Ectodermal cell (in vitro differentiated cells): ENCODE results near the gene UNC93A.
"Not testable (repeated sequence)": the region's sequence is repeated elsewhere in the genome, so short reads cannot be mapped to it uniquely, and the experiment has no call there.

Experiments
- H3K27ac ChIP-seq: 2 replicates; pipeline ENCODE4 v1.7.0; 2013; ENCODE audit warnings: mild to moderate bottlenecking, low read depth, low read length; ENCODE audit not compliant: insufficient read depth, poor library complexity, severe bottlenecking
- H3K27me3 ChIP-seq: 2 replicates; pipeline ENCODE4 v1.7.0; 2013; ENCODE audit warnings: mild to moderate bottlenecking, low read length; ENCODE audit not compliant: insufficient read depth, control insufficient read depth, poor library complexity, severe bottlenecking
- H3K36me3 ChIP-seq: one replicate; pipeline ENCODE4 v1.7.0; 2013; ENCODE audit warnings: low read length; ENCODE audit not compliant: control insufficient read depth, insufficient read depth
- H3K4me1 ChIP-seq: one replicate; pipeline ENCODE4 v1.7.0; 2013; ENCODE audit warnings: low read length; ENCODE audit not compliant: control insufficient read depth, insufficient read depth
- H3K4me3 ChIP-seq: 2 replicates; pipeline ENCODE4 v1.7.0; 2013; ENCODE audit warnings: low read depth, low read length, control low read depth; ENCODE audit not compliant: insufficient read depth
- H3K9me3 ChIP-seq: 2 replicates; pipeline ENCODE4 v1.7.0; 2013; ENCODE audit warnings: mild to moderate bottlenecking, low read length, moderate library complexity; ENCODE audit not compliant: control insufficient read depth
- WGBS, 2 experiments: methylation state at CpG; one replicate each; pipeline ENCODE4 v1.1.7; 2013; ENCODE audit warnings: missing lambda C conversion rate in 2 of 2; 5-methylcytosine and 5-hydroxymethylcytosine counted together

Gene UNC93A

GRCh38 chr6:167252271-167252670, 38.8 kb upstream of the UNC93A start:
- peaks cover 4% of the 10 kb centered on the region for H3K4me1 ChIP-seq
- no peaks in the 10 kb centered on the region for H3K27me3 ChIP-seq
- no peak overlapping the region for H3K4me3 ChIP-seq
- no peaks in the 10 kb centered on the region for H3K9me3 ChIP-seq
- 93 to 95% methylated on average over 1 of the region's 1 CpG for WGBS, 2 experiments
- H3K27ac ChIP-seq: no peak overlapping the region
- no peaks in the 10 kb centered on the region for H3K36me3 ChIP-seq

DNA sequence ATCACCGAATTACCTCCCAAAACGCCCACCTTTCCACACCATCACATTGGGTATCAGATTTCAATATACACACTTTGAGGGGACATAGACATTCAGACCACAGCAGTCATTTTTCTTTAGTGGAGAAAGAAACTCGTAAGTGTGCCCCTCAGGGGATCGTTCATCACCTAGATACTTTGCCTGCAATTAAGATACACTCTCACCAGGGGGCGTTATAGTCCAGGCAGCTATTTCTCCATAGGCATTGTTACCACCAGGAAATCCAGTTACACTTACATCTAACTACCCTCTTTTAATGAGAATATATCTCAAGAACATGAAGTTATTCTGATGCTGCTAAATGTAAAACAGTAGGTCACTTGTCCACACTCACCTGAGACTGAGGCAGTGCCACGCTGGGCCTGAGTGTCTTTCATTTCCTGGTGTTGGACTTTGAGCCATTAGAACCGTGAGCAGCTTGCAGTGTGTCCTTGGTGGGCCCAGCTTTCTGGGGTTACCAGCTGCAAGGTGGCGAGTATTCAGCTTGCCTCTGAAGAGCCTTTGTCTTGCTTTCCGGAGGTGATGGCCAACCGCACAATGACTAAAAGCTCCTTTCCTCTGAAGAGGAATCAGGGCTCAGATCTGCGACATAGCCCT, 35.1 kb upstream of the UNC93A start:
- H3K9me3 ChIP-seq: no peaks in the 10 kb centered on the region
- WGBS, 2 experiments: 91 to 95% methylated on average over 11 of the region's 11 CpGs
- no peak overlapping the region for H3K4me3 ChIP-seq
- H3K27ac ChIP-seq: no peak overlapping the region
- no peaks in the 10 kb centered on the region for H3K4me1 ChIP-seq
- no peaks in the 10 kb centered on the region for H3K36me3 ChIP-seq
- H3K27me3 ChIP-seq: no peaks in the 10 kb centered on the region

GRCh38 chr6:167258646-167259045, 32.5 kb upstream of the UNC93A start:
- Histone ChIP-seq H3K27me3 (no peaks in the 10 kb centered on the region), H3K4me1 (no peaks in the 10 kb centered on the region), H3K9me3 (no peaks in the 10 kb centered on the region), H3K27ac (no peak overlapping the region), H3K4me3 (no peak overlapping the region), H3K36me3 (no peaks in the 10 kb centered on the region)
- WGBS, 2 experiments: 94 to 96% methylated on average over 3 of the region's 3 CpGs

DNA sequence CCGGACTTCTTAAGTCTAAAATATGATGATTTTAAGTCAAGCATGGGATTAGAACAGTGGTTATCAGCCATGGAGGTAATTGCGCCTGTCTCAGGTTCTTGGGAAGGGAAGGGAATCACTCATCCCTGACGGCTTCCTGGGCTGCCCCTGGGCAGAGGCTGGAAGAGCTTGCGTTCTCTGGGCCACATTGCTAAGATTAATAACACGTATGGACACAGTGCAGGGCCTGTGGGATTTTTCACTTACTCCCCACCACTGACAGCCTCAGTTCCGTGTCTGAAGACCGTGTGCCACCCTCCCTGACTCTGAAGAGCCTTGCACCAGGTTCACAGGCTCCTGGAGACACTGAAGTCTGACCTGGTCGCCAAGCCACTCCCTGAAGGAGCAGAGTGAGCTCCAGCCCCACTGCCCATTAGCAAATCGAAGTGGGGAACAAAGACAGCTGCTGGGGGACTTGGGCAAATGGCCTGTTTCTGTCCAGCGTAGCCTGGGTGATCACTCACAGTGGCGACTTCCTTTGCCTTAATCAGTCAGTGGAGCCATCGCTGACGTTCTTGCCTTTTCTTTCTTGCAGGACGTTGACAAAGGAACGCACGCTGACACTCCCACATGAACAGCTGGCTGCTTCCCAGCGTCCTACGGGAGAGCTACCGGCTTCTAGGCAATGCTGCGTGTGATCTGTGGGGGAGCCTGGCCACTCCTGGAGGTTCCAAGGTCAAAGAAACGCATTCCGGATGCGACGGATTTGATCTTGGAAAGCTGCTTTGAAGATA, 24.9 kb upstream of the UNC93A start:
- 68 to 76% methylated on average over 8 to 13 of the region's 24 CpGs for WGBS, 2 experiments
- H3K4me3 ChIP-seq, H3K36me3 ChIP-seq, H3K4me1 ChIP-seq, H3K27ac ChIP-seq, H3K9me3 ChIP-seq, H3K27me3 ChIP-seq: not testable (repeated sequence)

DNA sequence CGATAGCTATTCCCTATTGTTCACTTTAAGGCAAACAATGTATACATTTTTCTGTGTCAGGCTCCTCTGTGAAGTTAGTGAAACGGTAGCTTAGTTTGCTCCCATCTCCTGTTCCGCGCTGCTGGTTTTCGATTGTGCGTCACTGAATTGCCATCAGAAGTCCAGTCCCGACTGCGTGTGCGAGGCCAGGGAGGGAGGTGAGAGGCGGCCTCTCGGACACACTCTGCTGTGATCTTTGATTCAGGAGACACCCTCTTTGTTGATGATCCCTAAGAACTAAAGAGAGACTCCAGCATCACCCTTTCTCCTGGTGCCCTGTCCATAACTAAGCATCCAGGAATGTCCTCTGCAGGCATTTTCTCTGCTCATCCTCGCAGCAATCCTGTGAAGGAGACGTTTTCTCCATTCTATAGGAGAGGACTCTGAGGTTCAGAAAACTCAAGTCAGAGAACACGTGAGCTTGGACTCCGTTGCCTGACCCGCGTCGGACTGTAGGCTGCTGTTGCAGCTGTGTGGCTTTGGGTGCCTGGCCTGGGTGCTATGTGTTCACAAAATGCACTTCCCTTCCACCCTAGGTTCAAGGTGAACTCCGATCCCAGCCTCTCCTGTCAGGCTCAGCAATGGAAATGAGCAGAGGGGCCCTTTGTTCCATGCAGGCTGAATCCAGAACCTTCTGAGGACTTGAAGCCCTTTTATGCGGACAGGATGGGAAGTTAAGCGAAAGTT, 24.1 kb upstream of the UNC93A start:
- Histone ChIP-seq H3K4me1 (no peaks in the 10 kb centered on the region), H3K27ac (no peak overlapping the region), H3K4me3 (no peak overlapping the region), H3K36me3 (no peaks in the 10 kb centered on the region), H3K9me3 (no peaks in the 10 kb centered on the region), H3K27me3 (no peaks in the 10 kb centered on the region)
- 94 to 95% methylated on average over 20 of the region's 21 CpGs for WGBS, 2 experiments

DNA sequence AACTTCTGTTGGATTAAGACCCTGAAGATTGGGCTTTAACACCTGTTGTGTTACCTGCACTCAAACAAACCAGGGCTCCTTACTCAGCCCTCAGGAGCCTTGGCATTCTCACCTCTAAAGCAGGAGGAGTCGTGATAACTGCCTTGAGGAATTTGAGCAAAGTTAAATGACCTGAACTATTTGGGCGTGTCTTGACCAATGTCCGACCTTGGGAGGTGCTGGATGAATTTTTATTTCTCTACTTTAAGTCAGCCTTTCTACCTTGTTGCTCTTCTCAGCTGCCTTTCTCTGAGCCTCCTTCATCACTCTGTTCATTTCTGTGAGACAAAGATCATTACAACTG, 23.6 kb upstream of the UNC93A start:
- 89 to 97% methylated on average over 2 of the region's 3 CpGs for WGBS, 2 experiments
- not testable (repeated sequence) for H3K4me1 ChIP-seq, H3K4me3 ChIP-seq, H3K27me3 ChIP-seq, H3K36me3 ChIP-seq, H3K27ac ChIP-seq, H3K9me3 ChIP-seq

DNA sequence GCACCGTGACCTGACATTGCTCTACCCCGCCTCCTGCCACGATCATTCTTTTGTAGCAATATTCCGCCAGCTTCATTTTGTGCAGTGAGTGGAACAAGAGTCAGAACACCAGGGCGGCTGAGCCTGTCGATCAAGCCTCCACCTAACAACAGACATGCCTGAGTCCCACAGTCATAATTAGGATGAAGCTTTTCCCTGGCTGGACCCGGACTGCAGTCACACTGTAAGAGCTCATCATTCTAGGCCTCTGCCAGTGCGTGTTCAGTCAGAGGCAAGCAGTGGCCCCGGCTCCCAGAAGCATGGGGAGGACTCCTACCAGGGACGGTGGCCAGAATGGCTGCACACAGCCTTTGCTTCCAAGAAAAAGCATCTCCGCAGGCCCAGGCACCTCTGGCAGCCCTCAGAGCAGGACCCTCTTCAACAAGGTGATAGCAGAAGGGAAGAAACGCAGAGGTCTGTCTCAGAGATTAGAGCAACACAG, 23.2 kb upstream of the UNC93A start:
- H3K27ac ChIP-seq: no peak overlapping the region
- WGBS, 2 experiments: 94 to 97% methylated on average over 12 of the region's 12 CpGs
- no peak overlapping the region for H3K4me3 ChIP-seq

DNA sequence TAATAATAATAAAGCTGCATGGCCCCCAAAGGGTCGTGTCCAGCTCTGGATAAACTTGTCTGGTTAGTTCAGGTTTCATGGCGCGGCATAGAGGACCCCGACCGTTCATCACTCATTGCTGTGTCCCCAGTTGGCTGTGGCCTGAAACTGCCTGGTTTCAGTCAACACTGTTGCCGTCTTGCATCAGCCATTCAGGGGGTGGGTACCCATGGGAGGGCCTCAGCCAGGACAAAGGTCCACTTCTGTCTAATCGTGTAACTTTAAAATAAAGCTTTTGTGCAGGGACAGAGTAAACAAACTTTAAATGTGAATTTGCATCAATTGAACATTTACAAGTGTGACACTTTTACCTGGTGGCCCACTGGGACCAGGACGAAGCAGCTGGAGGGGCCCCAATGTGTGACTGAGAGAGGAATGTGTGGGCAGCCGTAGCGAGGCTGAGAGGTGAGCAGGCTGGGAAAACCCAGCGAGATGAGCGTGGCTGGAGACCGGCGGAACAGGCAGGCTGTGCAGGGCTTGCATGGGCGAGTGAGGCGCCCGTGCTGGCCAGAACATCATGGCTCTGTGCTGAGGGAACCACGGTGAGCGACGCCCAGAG, 22.3 kb upstream of the UNC93A start:
- H3K27me3 ChIP-seq: no peaks in the 10 kb centered on the region
- WGBS, 2 experiments: 91 to 93% methylated on average over 20 of the region's 20 CpGs
- no peaks in the 10 kb centered on the region for H3K4me1 ChIP-seq
- no peak overlapping the region for H3K4me3 ChIP-seq
- no peaks in the 10 kb centered on the region for H3K9me3 ChIP-seq
- no peak overlapping the region for H3K27ac ChIP-seq
- no peaks in the 10 kb centered on the region for H3K36me3 ChIP-seq

More for the DNA sequence above, 23.2 kb upstream of the UNC93A start:
- Histone ChIP-seq H3K27me3 (no peaks in the 10 kb centered on the region), H3K36me3 (no peaks in the 10 kb centered on the region), H3K4me1 (no peaks in the 10 kb centered on the region), H3K9me3 (no peaks in the 10 kb centered on the region)

DNA sequence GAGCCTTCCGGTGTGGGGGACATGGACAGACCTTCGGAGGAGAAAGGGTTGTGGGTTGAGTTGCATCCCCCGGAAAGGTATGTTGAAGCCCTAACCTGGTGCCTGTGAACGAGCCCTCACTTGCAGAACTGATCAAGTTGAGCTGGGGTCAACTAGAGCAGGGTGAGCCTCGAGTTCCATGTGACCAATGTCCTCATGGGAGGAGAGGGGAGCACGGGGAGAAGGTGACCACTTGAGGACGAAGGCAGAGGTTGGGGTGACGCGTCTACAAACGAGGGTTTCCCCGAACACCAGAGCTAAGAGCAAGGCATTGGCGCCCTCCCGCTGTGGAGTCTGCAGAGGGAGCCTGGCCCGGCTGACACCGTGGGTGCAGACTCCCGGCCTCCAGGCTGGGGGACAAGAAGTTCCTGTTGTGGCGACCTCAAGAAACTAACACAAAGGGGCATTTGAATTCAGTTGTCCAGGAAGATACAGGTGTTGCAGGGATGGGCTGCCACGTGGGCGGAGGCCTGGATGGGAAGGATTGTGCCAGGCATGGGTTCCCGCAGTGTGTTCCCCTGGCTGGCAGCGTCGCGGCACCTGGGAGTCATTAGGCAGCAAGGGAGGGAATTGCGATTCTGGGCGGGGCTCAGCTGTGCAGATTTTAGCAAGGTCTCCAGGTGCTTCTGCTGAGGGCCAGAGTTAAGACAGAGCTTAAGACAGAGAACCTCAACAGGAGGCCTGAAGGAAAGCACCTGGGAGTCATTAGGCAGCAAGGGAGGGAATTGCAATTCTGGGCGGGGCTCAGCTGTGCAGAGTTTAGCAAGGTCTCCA, 20.4 kb upstream of the UNC93A start:
- WGBS, 2 experiments: 92 to 93% methylated on average over 26 of the region's 26 CpGs
- Histone ChIP-seq H3K27me3 (no peaks in the 10 kb centered on the region), H3K36me3 (no peaks in the 10 kb centered on the region), H3K4me3 (no peak overlapping the region), H3K27ac (no peak overlapping the region), H3K4me1 (no peaks in the 10 kb centered on the region), H3K9me3 (no peaks in the 10 kb centered on the region)
